Nephron progenitor cell (in vitro differentiated cells): ENCODE data around the gene ALK.

Source experiments
- DNase-seq: peaks from one replicate; pipeline ENCODE4 v3.0.0; 2021
- H3K27ac Mint-ChIP-seq: 2 replicates; pipeline ENCODE4 v1.8.0; 2021; ENCODE audit warnings: mild to moderate bottlenecking, moderate library complexity, mixed read lengths
- H3K27me3 Mint-ChIP-seq: 2 replicates; pipeline ENCODE4 v1.8.0; 2021; ENCODE audit warnings: mild to moderate bottlenecking, low read depth, mixed read lengths; ENCODE audit not compliant: poor library complexity
- H3K36me3 Mint-ChIP-seq: 2 replicates; pipeline ENCODE4 v1.8.0; 2021; ENCODE audit warnings: low read depth, mixed read lengths
- H3K4me1 Mint-ChIP-seq: 2 replicates; pipeline ENCODE4 v1.8.0; 2021; ENCODE audit warnings: mixed read lengths
- H3K4me3 Mint-ChIP-seq: 2 replicates; pipeline ENCODE4 v1.8.0; 2021; ENCODE audit warnings: mild to moderate bottlenecking, moderate library complexity, mixed read lengths
- H3K9me3 Mint-ChIP-seq: 2 replicates; pipeline ENCODE4 v1.8.0; 2021; ENCODE audit warnings: mild to moderate bottlenecking, moderate library complexity, mixed read lengths
- CTCF ChIP-seq: fragments of 200-600 bp; sonication (generic); IDR thresholded peaks from 2 replicates; pipeline ENCODE4 v1.5.0; 2021; ENCODE audit warnings: antibody characterized with exemption

The ALK gene

GRCh38 chr2:29601872-29602271 lies 319.5 kb downstream of the ALK start:
- no peak for TF ChIP-seq CTCF
- Mint-ChIP-seq H3K36me3 (no peaks in the 10 kb centered on the region), H3K27ac (no peak overlapping the region), H3K27me3 (peaks cover 16% of the 10 kb centered on the region), H3K9me3 (peaks cover 16% of the 10 kb centered on the region), H3K4me3 (no peak overlapping the region), H3K4me1 (peaks cover 4% of the 10 kb centered on the region)
- DNase-seq: no peak

GRCh38 chr2:29601321-29601720 lies 320.1 kb downstream of the ALK start:
- Mint-ChIP-seq H3K4me3 (no peak overlapping the region), H3K27me3 (peaks cover 14% of the 10 kb centered on the region), H3K4me1 (peaks cover 10% of the 10 kb centered on the region), H3K36me3 (no peaks in the 10 kb centered on the region), H3K9me3 (peaks cover 16% of the 10 kb centered on the region), H3K27ac (no peak overlapping the region)
- TF ChIP-seq CTCF: no peak
- no peak for DNase-seq

DNA sequence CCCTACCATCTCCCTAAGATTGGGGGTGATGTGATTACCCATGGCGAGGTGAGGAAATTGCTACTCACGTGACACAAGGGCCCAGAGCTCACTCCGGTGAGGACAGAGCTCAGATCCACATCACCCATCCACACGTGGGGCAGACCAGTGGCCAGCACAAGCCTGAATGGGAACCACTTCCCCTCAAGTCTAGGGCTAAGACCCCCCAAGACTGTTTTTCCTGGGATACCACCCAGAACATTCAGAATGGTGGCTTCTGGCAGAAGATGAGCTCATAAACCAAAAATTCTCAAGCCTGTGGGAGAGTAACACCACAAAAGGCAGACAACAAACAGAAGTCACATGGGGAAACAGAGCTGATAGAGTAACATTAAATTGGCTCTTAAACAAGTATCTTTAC lies 321.4 kb downstream of the ALK start:
- Mint-ChIP-seq H3K27me3 (peaks cover 13% of the 10 kb centered on the region), H3K36me3 (no peaks in the 10 kb centered on the region), H3K4me1 (peaks cover 19% of the 10 kb centered on the region), H3K27ac (no peak overlapping the region), H3K4me3 (no peak overlapping the region), H3K9me3 (peaks cover 16% of the 10 kb centered on the region)
- TF ChIP-seq CTCF: no peak
- no peak for DNase-seq

- no peak overlapping the region for H3K4me3 Mint-ChIP-seq
- no peak for TF ChIP-seq CTCF
- no peak overlapping the region for H3K27ac Mint-ChIP-seq
- peaks cover 13% of the 10 kb centered on the region for H3K27me3 Mint-ChIP-seq
- no peak for DNase-seq
- peaks cover 19% of the 10 kb centered on the region for H3K4me1 Mint-ChIP-seq
- no peaks in the 10 kb centered on the region for H3K36me3 Mint-ChIP-seq
- H3K9me3 Mint-ChIP-seq: peaks cover 16% of the 10 kb centered on the region
Observed at GRCh38 chr2:29598978-29599377, 322.4 kb downstream of the ALK start.

DNA sequence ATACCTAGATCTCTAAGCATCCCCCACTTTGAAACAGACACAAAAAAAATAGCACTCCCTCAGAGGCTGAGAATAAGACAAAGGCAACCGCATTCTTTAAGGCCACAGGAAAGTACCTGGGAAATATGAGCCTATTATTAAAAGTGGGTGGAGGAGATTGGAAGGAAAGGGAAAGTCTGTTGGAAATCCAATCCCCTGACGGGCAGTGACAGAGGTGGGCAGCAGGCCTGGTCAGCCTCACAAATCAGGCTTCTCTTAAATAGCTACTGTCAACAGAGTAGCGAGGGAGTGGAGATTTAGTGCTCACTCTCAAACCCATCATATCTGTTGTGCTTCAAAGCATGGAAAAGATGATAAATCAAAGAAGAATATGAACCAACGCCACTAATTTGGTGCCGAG lies 324.4 kb downstream of the ALK start:
- peaks cover 15% of the 10 kb centered on the region for H3K27me3 Mint-ChIP-seq
- peaks cover 16% of the 10 kb centered on the region for H3K9me3 Mint-ChIP-seq
- no peak overlapping the region for H3K4me3 Mint-ChIP-seq
- TF ChIP-seq CTCF: no peak
- no peak for DNase-seq
- peaks cover 19% of the 10 kb centered on the region for H3K4me1 Mint-ChIP-seq
- H3K36me3 Mint-ChIP-seq: no peaks in the 10 kb centered on the region
- H3K27ac Mint-ChIP-seq: no peak overlapping the region

DNA sequence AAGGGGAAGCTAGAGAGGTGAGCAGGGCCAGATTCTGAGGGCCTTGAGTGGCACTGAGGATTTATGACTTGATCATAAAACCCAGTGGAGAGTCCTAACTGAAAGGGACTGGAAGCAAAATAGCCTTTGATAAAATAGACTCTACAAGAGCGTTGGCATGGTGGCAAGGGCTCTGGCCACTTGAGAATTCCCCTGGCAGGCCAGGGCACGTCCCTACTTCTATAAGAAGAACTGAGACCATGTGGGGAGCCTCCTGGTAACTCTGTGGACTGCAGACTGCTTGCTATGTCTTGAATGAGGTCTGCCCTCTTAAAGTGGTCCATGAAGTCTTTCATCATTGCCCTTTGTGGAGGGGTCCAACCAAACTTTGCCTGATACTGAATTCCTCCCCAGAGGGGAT lies 324.8 kb downstream of the ALK start:
- H3K4me1 Mint-ChIP-seq: peaks cover 19% of the 10 kb centered on the region
- DNase-seq: no peak
- H3K9me3 Mint-ChIP-seq: peaks cover 16% of the 10 kb centered on the region
- peaks cover 16% of the 10 kb centered on the region for H3K27me3 Mint-ChIP-seq
- H3K4me3 Mint-ChIP-seq: no peak overlapping the region
- H3K36me3 Mint-ChIP-seq: no peaks in the 10 kb centered on the region
- no peak overlapping the region for H3K27ac Mint-ChIP-seq
- TF ChIP-seq CTCF: no peak
